ENCODE measurements around the gene PRODH.
A peak's percentile ranks its signal among the peaks of the same experiment; 100 is the strongest.
"Not testable (repeated sequence)": the region's sequence is repeated elsewhere in the genome, so short reads cannot be mapped to it uniquely, and the experiment has no call there.

PRODH gene

GRCh38 chr22:18954303-18954989 lies 18.4 kb upstream of the PRODH start:
- peak in 1 of 2 experiments; percentile 1 for DNase-seq

DNA sequence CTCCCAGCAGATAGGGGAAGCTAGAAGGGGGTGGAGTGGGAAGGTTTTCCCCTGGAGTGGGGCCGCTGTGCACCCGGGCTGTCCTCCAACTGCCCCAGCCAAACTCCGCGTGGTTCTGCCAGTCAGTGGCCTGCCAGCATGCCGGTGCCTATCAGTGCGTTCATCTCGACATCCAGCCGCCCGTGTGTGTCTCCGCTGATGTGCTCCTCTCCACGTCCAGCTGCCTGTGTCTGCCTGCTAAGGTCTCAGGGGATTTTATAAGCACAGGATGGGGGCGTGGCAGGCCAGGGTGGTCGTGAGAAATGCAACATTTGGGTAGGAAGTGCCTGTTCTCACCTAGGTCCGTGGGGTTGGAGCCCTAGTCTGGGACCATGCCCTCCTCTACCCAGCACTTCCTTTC lies 17.0 kb upstream of the PRODH start:
- not testable (repeated sequence) for DNase-seq

- no peak for DNase-seq
Measured at GRCh38 chr22:18952022-18952421, 15.9 kb upstream of the PRODH start.

DNA sequence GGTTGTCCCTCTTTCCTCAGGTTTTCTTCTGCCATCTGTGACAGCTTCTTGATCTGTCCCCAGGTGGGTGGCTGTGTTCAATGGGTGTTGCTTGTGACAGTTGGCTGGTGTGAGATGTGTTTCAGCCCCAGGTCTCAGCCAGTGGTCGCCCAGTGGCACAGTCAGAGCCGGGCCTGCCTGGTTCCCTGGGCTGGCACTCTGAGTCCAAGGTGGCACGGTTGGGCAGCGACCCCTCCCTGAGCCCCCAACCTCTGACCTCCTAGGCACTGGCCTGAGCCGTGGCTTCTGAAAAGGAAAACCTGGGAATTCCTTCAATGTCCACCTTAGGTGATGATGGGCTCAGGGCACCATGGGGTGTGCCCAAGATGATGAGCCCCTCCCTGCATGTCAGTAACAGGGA lies 14.0 kb upstream of the PRODH start:
- no peak for DNase-seq

DNA sequence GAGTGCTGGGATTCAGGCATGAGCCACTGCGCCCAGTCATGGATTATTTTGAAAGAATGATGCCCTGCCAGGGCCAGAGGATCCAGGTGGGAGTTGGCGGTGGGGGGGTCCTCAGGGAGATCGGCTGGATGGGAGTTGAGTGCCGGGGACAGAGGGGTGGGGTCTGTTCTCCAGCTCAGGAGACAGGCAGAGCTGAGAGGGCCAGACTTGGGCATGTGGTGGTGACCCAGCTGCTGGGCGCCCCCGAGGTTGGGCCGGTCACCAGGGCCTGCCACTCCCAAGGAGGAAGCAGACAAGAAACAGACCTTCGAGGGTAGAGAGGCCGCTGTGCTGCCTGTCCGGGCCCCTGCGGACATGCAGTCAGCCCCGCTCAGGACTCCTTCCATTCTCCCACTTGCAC lies 11.8 kb upstream of the PRODH start:
- DNase-seq: no peak

- not testable (repeated sequence) for DNase-seq
Measured at GRCh38 chr22:18947105-18947504, 11.0 kb upstream of the PRODH start.

- not testable (repeated sequence) for DNase-seq
Measured at GRCh38 chr22:18938691-18939090, 2.6 kb upstream of the PRODH start.

DNA sequence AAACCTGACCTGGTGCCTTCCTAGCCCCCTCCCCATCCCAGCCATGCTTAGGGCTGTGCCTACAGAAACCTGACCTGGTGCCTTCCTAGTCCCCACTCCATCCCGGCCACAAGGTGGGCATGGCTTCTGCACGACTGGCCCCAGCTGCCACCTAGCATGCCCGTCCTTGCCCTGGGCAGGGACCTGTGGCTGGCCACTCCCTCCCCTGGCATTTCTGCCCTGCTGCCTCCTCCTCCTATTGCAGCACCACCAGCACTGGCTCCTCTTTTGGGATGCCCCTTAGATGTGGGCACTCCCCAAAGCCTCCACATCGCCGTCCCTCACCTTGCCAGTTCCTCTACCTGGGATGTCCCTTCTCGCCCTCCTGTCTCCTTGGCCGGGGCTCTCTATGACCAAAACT lies 1.4 kb downstream of the PRODH start:
- DNase-seq: not testable (repeated sequence)

- no peak for DNase-seq
Measured at GRCh38 chr22:18933914-18934313, 2.2 kb downstream of the PRODH start.

- no peak for DNase-seq
Measured at GRCh38 chr22:18931905-18932652, 4.0 kb downstream of the PRODH start.

GRCh38 chr22:18929459-18929858 lies 6.6 kb downstream of the PRODH start:
- DNase-seq: no peak

GRCh38 chr22:18927573-18927972 lies 8.5 kb downstream of the PRODH start:
- no peak for DNase-seq

- DNase-seq: no peak
Measured at GRCh38 chr22:18927020-18927419, 9.1 kb downstream of the PRODH start.

GRCh38 chr22:18925368-18926064 lies 10.6 kb downstream of the PRODH start:
- no peak for DNase-seq

DNA sequence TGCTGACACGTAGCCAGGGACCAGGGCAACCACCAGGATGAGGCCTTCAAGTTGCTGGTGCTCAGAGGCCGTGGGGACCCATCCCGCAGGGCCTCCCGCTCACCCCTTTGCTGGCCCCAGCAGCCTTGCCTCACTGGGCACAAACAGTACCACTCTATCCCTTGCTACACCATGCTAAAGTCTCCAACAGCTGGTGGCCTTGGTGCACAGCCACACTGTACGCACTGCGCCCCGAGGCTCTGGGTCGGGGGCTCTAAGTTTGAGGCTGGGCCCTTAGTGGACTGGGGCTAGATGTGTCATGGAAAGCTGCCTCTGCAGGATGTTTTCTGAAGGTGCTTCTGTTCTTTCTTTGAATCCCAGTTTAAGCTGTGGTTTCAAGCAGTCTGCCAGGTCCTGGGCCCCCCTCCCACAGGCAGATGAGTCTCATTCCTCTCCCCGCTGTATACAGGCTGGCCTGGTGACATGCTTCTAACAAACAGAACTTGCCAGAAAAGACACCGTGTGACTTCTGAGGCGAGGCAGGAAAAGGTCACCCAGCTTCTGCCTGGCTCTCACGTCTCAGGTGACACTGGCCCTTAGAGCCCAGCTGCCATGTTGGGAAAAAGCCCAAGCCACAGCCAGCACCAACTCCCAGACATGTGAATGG lies 15.7 kb downstream of the PRODH start:
- DNase-seq: not testable (repeated sequence)

DNA sequence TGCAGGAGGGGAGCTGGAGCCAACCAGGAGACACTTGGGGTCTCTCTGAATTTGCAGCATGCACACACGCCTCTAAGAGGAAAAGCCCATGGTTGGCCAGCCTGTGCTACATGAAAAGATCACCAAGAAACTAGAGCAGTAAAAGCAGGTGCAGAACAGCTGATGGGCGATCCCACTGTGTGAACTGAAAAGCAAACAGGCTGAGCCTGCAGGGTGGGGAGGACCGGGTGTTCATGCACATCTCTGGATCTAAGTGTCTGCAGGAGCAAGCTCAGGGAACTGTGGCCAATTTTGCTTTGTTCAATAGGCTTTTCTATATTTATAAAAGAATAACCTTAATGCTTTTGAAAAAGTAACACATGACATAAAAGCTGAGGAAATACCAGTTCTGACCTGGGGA lies 18.3 kb downstream of the PRODH start:
- DNase-seq: not testable (repeated sequence)

- not testable (repeated sequence) for DNase-seq
Measured at GRCh38 chr22:18915550-18915949, 20.5 kb downstream of the PRODH start.

DNA sequence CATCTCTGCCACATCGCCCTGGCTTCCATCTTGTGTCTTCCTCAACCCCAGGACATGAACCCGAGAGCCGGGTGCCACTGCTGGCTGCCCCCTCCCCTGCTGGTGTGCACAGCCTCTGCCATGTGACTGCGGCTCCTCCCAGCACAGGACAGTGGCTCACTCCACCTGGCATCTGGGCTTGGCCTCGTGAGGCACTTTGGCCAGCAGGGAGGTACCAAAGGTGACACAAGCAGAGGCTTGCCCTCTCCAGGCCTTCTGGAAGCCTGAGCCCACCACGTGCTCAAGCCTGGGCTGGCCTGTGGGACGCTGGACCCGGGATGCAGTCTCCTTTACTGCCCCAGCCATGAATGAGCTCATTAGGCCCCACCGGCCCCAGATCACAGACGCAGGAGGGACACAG lies 21.5 kb downstream of the PRODH start:
- not testable (repeated sequence) for DNase-seq

GRCh38 chr22:18912264-18912946 lies 23.7 kb downstream of the PRODH start:
- DNase-seq: not testable (repeated sequence)

- not testable (repeated sequence) for DNase-seq
Measured at GRCh38 chr22:18911535-18911934, 24.6 kb downstream of the PRODH start.

DNA sequence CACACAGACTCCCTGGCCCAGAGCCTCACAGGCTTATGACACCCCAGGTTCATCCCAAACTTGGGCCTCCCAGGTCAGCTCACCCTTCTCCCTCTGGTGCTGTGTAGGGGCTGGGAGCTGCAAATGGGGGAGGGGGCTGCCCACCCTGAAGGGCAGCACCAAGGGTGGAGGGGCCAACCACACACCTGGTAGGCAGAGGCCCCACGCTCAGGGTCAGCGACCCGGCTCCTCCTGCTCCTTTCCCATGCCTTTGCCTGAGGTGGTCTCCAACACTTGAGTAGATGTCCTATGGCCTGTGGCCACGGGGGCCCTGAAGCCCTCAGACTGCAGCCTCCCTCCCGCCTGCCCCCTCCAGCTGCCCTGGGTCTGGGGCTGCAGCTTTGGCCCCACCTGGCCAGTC lies 26.5 kb downstream of the PRODH start:
- DNase-seq: no peak

- no peak for DNase-seq
Measured at GRCh38 chr22:18906896-18907295, 29.2 kb downstream of the PRODH start.

GRCh38 chr22:18906410-18906745 lies 29.7 kb downstream of the PRODH start:
- DNase-seq: not testable (repeated sequence)

Measured in SW 1271 (cell line).